Loucy (cell line): ENCODE data around the gene GREB1L.
A peak's percentile ranks its signal among the peaks of the same experiment; 100 is the strongest.

Experiments used
- H2AFZ ChIP-seq: fragments of 200-600 bp; sonication (generic); 2 replicates; pipeline ENCODE4 v1.6.0; 2016; ENCODE audit warnings: antibody characterized with exemption, mild to moderate bottlenecking, low read length, moderate library complexity
- H3F3A ChIP-seq: fragments of 200-600 bp; 2 replicates; pipeline ENCODE4 v1.6.0; 2016; ENCODE audit warnings: antibody characterized with exemption, low read depth, mild to moderate bottlenecking
- H3K27me3 ChIP-seq: fragments of 200-600 bp; sonication (generic); 2 replicates; pipeline ENCODE4 v1.6.1; 2014; ENCODE audit warnings: low read length, mild to moderate bottlenecking; ENCODE audit not compliant: insufficient read depth, poor library complexity, severe bottlenecking
- H3K36me3 ChIP-seq: fragments of 200-600 bp; sonication (generic); 2 replicates; pipeline ENCODE4 v1.6.1; 2016; ENCODE audit warnings: low read length; ENCODE audit not compliant: insufficient read depth
- H3K4me1 ChIP-seq: fragments of 200-600 bp; sonication (generic); 2 replicates; pipeline ENCODE4 v1.5.1; 2014; ENCODE audit warnings: low read length, mild to moderate bottlenecking; ENCODE audit not compliant: insufficient read depth, poor library complexity, severe bottlenecking
- H3K4me2 ChIP-seq: fragments of 200-600 bp; sonication (generic); 2 replicates; pipeline ENCODE4 v1.6.0; 2014; ENCODE audit warnings: antibody characterized with exemption, low read length, low read depth, mild to moderate bottlenecking; ENCODE audit not compliant: poor library complexity, severe bottlenecking
- H3K4me3 ChIP-seq: fragments of 200-600 bp; sonication (generic); 2 replicates; pipeline ENCODE4 v1.5.1; 2014; ENCODE audit warnings: low read length, mild to moderate bottlenecking, mixed read lengths; ENCODE audit not compliant: poor library complexity, severe bottlenecking
- H3K79me2 ChIP-seq: fragments of 200-600 bp; sonication (generic); 2 replicates; pipeline ENCODE4 v1.6.1; 2014; ENCODE audit warnings: low read length; ENCODE audit not compliant: insufficient read depth
- H3K9ac ChIP-seq: fragments of 200-600 bp; sonication (generic); 2 replicates; pipeline ENCODE4 v1.6.0; 2014; ENCODE audit warnings: mild to moderate bottlenecking, low read depth, low read length, moderate library complexity; ENCODE audit not compliant: poor library complexity, severe bottlenecking
- H3K9me2 ChIP-seq: fragments of 200-600 bp; sonication (generic); replicated peaks from 2 replicates; pipeline ENCODE4 v1.6.1; 2016; ENCODE audit warnings: low read depth, low read length, mixed read lengths
- H3K9me3 ChIP-seq: fragments of 200-600 bp; sonication (generic); 2 replicates; pipeline ENCODE4 v1.6.1; 2014; ENCODE audit warnings: mild to moderate bottlenecking, antibody characterized with exemption, low read length, low read depth; ENCODE audit not compliant: insufficient read depth
- H4K20me1 ChIP-seq: fragments of 200-600 bp; sonication (generic); 2 replicates; pipeline ENCODE4 v1.6.0; 2014; ENCODE audit warnings: antibody characterized with exemption, low read length, mild to moderate bottlenecking; ENCODE audit not compliant: insufficient read depth, poor library complexity, severe bottlenecking
- CTCF ChIP-seq: fragments of 200-600 bp; sonication (generic); conservative IDR thresholded peaks from 2 replicates; pipeline ENCODE4 v1.5.1; 2014; ENCODE audit warnings: mild to moderate bottlenecking, antibody characterized with exemption, low read length
- EZH2phosphoT487 ChIP-seq: fragments of 200-600 bp; IDR thresholded peaks from 2 replicates; pipeline ENCODE4 v1.6.1; 2018; ENCODE audit warnings: antibody characterized with exemption, mild to moderate bottlenecking, moderate library complexity, borderline replicate concordance

GREB1L gene

GRCh38 chr18:21261352-21261751 is 19.3 kb downstream of the GREB1L start:
- Histone ChIP-seq H3K9ac (no peak overlapping the region), H3K9me2 (no peaks in the 10 kb centered on the region), H4K20me1 (no peaks in the 10 kb centered on the region), H3F3A (no peaks in the 10 kb centered on the region), H3K4me2 (no peak overlapping the region), H3K9me3 (no peaks in the 10 kb centered on the region), H3K4me3 (no peak overlapping the region), H3K79me2 (no peaks in the 10 kb centered on the region), H3K4me1 (peaks cover 2% of the 10 kb centered on the region), H3K36me3 (no peaks in the 10 kb centered on the region), H3K27me3 (no peaks in the 10 kb centered on the region), H2AFZ (no peak overlapping the region)
- no peak for TF ChIP-seq EZH2phosphoT487

- TF ChIP-seq EZH2phosphoT487, result no peak
- no peak for TF ChIP-seq CTCF
- Histone ChIP-seq H4K20me1 (no peaks in the 10 kb centered on the region), H3K4me3 (no peak overlapping the region), H3K36me3 (no peaks in the 10 kb centered on the region), H3K4me2 (no peak overlapping the region), H3K4me1 (peaks cover 5% of the 10 kb centered on the region), H3K9me2 (no peaks in the 10 kb centered on the region), H3F3A (no peaks in the 10 kb centered on the region), H3K27me3 (no peaks in the 10 kb centered on the region), H2AFZ (no peak overlapping the region), H3K9ac (no peak overlapping the region), H3K9me3 (no peaks in the 10 kb centered on the region), H3K79me2 (no peaks in the 10 kb centered on the region)
Observed at GRCh38 chr18:21262244-21262643, 20.2 kb downstream of the GREB1L start.

- Histone ChIP-seq H3K4me3 (no peak overlapping the region), H3F3A (no peaks in the 10 kb centered on the region), H3K79me2 (no peaks in the 10 kb centered on the region), H3K27me3 (no peaks in the 10 kb centered on the region), H4K20me1 (no peaks in the 10 kb centered on the region), H3K4me2 (no peak overlapping the region), H3K9me3 (no peaks in the 10 kb centered on the region), H3K36me3 (no peaks in the 10 kb centered on the region), H3K9ac (no peak overlapping the region), H2AFZ (no peak overlapping the region), H3K4me1 (peaks cover 5% of the 10 kb centered on the region), H3K9me2 (no peaks in the 10 kb centered on the region)
- TF ChIP-seq CTCF, result no peak
- no peak for TF ChIP-seq EZH2phosphoT487
Observed at GRCh38 chr18:21262979-21263378, 20.9 kb downstream of the GREB1L start.

- Histone ChIP-seq H4K20me1 (no peaks in the 10 kb centered on the region), H3K9me3 (no peaks in the 10 kb centered on the region), H3K9ac (no peak overlapping the region), H3K9me2 (no peaks in the 10 kb centered on the region), H3K79me2 (no peaks in the 10 kb centered on the region), H3K4me2 (no peak overlapping the region), H3K27me3 (no peaks in the 10 kb centered on the region), H2AFZ (0 out of 2 replicates have a peak overlapping the region, but pooled peaks have one; percentile 50), H3F3A (no peaks in the 10 kb centered on the region), H3K4me3 (no peak overlapping the region), H3K36me3 (no peaks in the 10 kb centered on the region), H3K4me1 (peaks cover 5% of the 10 kb centered on the region)
- TF ChIP-seq EZH2phosphoT487 (no peak), CTCF (no peak)
Observed at GRCh38 chr18:21264651-21265050, 22.6 kb downstream of the GREB1L start.
